Retinal pigment epithelial cell (primary cell): ENCODE results near the gene CHMP6.

ENCODE experiments used
- DNase-seq: peaks from one replicate; pipeline ENCODE4 v3.0.0-alpha.2; 2010; ENCODE audit warnings: low read depth
- H3K4me3 ChIP-seq: 2 replicates; pipeline ENCODE4 v1.5.1; 2011; ENCODE audit warnings: mild to moderate bottlenecking, low read length, control low read depth, moderate library complexity
- CTCF ChIP-seq: conservative IDR thresholded peaks from 2 replicates; pipeline ENCODE4 v1.5.1; 2011; ENCODE audit warnings: low read depth, low read length, control low read depth, inconsistent platforms

CHMP6 gene

GRCh38 chr17:80951121-80952090 is 40.2 kb upstream of the CHMP6 start:
- no peak overlapping the region for H3K4me3 ChIP-seq
- TF ChIP-seq CTCF: no peak
- no peak for DNase-seq

DNA sequence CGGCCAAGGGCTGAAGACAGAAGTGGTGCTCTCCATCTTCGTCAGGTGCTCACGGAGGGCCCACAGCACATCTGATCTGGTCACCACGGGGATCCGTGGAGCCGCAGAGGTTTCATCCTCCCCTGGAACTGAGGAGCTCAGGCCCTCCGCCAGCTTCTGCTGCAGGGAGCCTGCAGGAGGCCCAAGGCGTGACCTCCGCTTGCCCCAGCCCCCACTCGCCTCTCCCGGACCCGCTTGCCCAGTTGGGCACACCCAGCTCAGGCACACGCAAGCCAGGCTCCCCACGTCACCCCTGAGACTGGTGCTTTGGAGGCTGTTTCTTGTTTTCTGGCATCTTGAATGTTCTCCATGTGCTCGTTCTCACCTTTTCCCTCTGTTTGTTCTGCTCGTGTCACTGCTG is 39.4 kb upstream of the CHMP6 start:
- H3K4me3 ChIP-seq: no peak overlapping the region
- no peak for DNase-seq
- no peak for TF ChIP-seq CTCF

DNA sequence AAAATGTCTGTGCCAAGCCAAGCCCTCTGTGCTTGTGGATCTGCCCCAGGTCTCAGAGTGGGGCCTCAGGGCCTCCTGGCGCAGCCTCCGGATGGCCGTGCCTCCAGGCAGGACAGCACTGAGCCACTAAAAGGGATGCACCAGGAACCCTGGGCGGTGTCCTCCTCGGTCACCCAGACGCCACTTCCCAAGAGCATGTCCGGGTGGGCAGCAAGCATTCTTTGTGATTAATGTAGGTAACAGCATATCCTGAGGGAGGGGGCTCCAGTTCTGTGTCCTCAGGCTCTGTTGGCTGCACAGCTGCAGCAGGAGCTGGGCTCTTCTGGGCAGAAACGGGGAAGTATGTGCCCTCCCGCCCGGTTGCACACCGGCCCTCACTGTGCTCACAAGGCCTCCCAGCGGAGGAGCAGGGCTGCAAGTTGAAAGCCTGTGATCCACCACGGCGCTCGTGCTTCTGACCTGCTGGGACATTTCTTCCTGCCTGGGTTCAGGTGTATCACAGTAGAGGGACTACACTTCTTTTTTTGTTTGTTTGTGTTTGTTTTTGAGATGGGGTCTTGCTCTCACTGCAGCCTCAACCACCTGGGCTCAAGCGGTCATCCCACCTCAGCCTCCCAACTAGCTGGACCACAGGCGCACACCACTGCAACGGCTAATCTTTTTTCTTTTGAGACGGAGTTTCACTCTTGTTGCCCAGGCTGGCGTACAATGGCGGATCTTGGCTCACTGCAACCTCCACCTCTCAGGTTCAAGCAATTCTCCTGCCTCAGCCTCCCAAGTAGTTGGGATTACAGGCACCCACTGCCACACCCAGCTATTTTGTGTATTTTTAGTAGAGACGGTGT is 37.9 kb upstream of the CHMP6 start:
- DNase-seq: no peak
- no peak for TF ChIP-seq CTCF
- no peak overlapping the region for H3K4me3 ChIP-seq

DNA sequence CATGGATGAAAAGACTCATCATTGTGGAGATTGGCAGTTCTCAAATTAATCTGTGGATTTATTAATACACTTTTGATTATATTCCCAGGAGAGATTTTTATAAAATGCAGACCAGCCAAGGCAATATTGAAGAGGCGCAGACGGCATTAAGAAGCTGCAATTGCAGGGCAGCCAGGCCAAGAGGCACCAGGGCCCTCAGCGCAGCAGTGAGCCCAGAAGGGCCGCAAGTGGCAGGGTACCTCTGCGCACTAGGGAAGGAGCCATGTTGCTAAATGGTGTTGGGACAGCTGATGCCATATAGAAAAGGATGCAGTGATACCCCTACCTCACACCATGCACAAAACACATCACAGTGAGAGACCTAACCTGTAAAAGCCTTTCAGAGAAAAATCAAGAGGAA is 36.6 kb upstream of the CHMP6 start:
- no peak for TF ChIP-seq CTCF
- DNase-seq: no peak

GRCh38 chr17:80955671-80956280 is 35.9 kb upstream of the CHMP6 start:
- no peak for DNase-seq
- peak; percentile 14 for TF ChIP-seq CTCF
- H3K4me3 ChIP-seq: no peak overlapping the region

More for the DNA sequence above, 36.6 kb upstream of the CHMP6 start:
- H3K4me3 ChIP-seq: no peak overlapping the region

DNA sequence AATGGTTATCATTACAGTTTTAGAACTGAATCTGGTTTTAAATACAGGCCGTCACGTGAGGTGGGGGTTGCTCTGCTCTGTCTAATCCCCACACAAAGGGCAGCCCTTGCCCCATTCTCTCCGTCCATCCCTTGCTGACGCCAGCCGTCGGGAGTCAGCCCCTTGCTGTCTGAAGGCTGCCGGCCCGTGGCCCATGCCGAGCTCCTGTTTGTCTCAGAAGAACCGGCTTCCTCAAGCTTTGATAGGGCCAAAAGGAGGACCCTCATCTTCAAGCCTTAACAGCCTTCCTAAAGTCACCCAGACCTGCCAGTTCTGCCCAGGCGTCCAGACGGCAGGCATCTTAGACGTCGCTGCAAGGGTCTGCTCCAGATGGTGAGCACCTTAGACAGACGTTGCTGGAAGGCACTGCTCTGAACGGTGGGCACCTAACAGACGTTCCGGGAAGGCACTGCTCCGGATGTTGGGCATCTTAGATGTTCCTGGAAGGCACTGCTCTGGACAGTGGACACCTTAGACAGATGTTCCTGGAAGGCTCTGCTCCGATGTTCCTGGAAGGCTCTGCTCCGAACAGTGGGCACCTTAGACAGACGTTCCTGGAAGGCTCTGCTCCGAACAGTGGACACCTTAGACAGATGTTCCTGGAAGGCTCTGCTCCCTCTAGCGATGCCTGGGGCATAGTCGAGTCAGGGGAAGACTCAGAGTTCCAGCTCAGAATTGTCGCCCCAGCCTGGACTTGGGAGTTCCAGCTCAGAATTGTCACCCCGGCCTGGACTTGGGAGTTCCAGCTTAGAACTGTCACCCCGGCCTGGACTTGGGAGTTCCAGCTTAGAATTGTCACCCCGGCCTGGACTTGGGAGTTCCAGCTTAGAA is 35.1 kb upstream of the CHMP6 start:
- no peak for DNase-seq
- TF ChIP-seq CTCF: no peak
- H3K4me3 ChIP-seq: no peak overlapping the region
